Vagina (tissue), 2 donors: ENCODE data around the gene GNG7. TPM values are rescaled to one million over a fixed set of nuclear protein-coding genes. Genes with fewer than 3 reads are reported as not detected.
A peak's percentile ranks its signal among the peaks of the same experiment; 100 is the strongest.

Experiments used
- DNase-seq, 2 donors: peaks; one replicate each; pipeline ENCODE4 v3.0.0-alpha.2; 2017; ENCODE audit errors: extremely low spot score in 2 of 2
- H3K27ac ChIP-seq: fragments of 200-600 bp; sonication (generic); one replicate; pipeline ENCODE4 v1.5.1; 2019
- H3K27me3 ChIP-seq: fragments of 200-600 bp; sonication (generic); one replicate; pipeline ENCODE4 v1.5.1; 2019
- H3K36me3 ChIP-seq, 2 donors: fragments of 200-600 bp; sonication (generic); one replicate each; pipeline ENCODE4 v1.5.1; 2017 to 2019
- H3K4me1 ChIP-seq: fragments of 200-600 bp; sonication (generic); one replicate; pipeline ENCODE4 v1.5.1; 2019
- H3K4me3 ChIP-seq, 2 donors: fragments of 200-600 bp; sonication (generic); 1 replicate in 1 of 2; 2 replicates in 1 of 2; pipeline ENCODE4 v1.5.1; 2016 to 2019
- H3K9me3 ChIP-seq: fragments of 200-600 bp; sonication (generic); one replicate; pipeline ENCODE4 v1.5.1; 2019
- CTCF ChIP-seq, 3 experiments: fragments of 450-650 bp in 2 of 3; fragments of 200-600 bp in 1 of 3; sonication (generic) in 1 of 3; IDR thresholded peaks; one replicate each; pipeline ENCODE4 v1.5.1; 2017 to 2019; ENCODE audit warnings: antibody characterized with exemption in 3 of 3, mild to moderate bottlenecking in 2 of 3, moderate library complexity in 2 of 3
- POLR2A ChIP-seq, 2 donors: fragments of 450-650 bp; IDR thresholded peaks; one replicate each; pipeline ENCODE4 v1.6.1; 2017; ENCODE audit warnings: antibody characterized with exemption in 2 of 2, mild to moderate bottlenecking in 2 of 2, moderate library complexity in 2 of 2
- POLR2AphosphoS5 ChIP-seq, 2 donors: sonication (generic); formaldehyde crosslinking; IDR thresholded peaks; one replicate each; pipeline ENCODE4 v1.9.0; 2017; ENCODE audit warnings: antibody characterized with exemption in 2 of 2, mild to moderate bottlenecking in 2 of 2, low read depth in 1 of 2; ENCODE audit not compliant: insufficient read depth in 1 of 2
- intact Hi-C: fragments of 100-400 bp; cut with DNase I; formaldehyde crosslinking; loops from one replicate; pipeline ENCODE4 v1.15.1; 2023
- microRNA-seq: library from miRNA; unstranded; fragments of <30 nt; microRNA quantifications from one replicate; pipeline ENCODE4, GENCODE V29; 2017; ENCODE audit warnings: borderline number of aligned reads, borderline replicate concordance
- small RNA-seq: library from RNA; depleted of rRNA; stranded (forward); fragments of <200 nt; gene quantifications from one replicate; pipeline ENCODE3, GENCODE V24; 2016
- total RNA-seq: library from RNA; depleted of rRNA; stranded (reverse); fragments of >200 nt; gene quantifications from one replicate; pipeline ENCODE4 v1.2.3, GENCODE V29; 2016

The GNG7 gene
- total RNA-seq, 1 donor from 2014 or later = 2.0 TPM

GRCh38 chr19:2462635-2463421, 239.7 kb downstream of the GNG7 start:
- H3K4me3 ChIP-seq = peak overlapping the region; percentile 48 to 61
- intact Hi-C loops = no loop called here
- peak overlapping the region; percentile 24 for H3K27ac ChIP-seq
- no peak for DNase-seq
- no peaks in the 10 kb centered on the region for H3K27me3 ChIP-seq
- H3K36me3 ChIP-seq = no peaks in the 10 kb centered on the region
- peak in 1 of 3 experiments; percentile 33 for TF ChIP-seq CTCF (IDR thresholded peaks at IDR 0.05)
- TF ChIP-seq POLR2AphosphoS5 (IDR thresholded peaks at IDR 0.05; ENCODE audit: insufficient read depth in 1 of 2, low read depth in 1 of 2) = peak; percentile 66 to 73
- peak in 1 of 2 donors; percentile 67 for TF ChIP-seq POLR2A (IDR thresholded peaks at IDR 0.05)
- peaks cover 18% of the 10 kb centered on the region for H3K4me1 ChIP-seq
- H3K9me3 ChIP-seq = no peaks in the 10 kb centered on the region

GRCh38 chr19:2461751-2462634, 240.5 kb downstream of the GNG7 start:
- DNase-seq = no peak
- no peaks in the 10 kb centered on the region for H3K36me3 ChIP-seq
- H3K4me3 ChIP-seq = peak overlapping the region; percentile 48 to 61
- intact Hi-C loops = no loop called here
- peaks cover 22% of the 10 kb centered on the region for H3K4me1 ChIP-seq
- H3K9me3 ChIP-seq = no peaks in the 10 kb centered on the region
- peak overlapping the region; percentile 24 for H3K27ac ChIP-seq
- TF ChIP-seq POLR2A (IDR thresholded peaks at IDR 0.05) (no peak), CTCF (IDR thresholded peaks at IDR 0.05) (no peak), POLR2AphosphoS5 (IDR thresholded peaks at IDR 0.05; ENCODE audit: insufficient read depth in 1 of 2, low read depth in 1 of 2) (peak in 1 of 2 donors; percentile 32)
- H3K27me3 ChIP-seq = no peaks in the 10 kb centered on the region

Small RNAs within 50 kb of the gene (microRNA-seq; reads per million reads assigned to microRNA genes)
- not detected for gene MIR7850

Small RNAs within 50 kb of the gene (small RNA-seq; reads per million reads assigned to genes)
- gene MIR7850 (not detected), gene RN7SL121P (not detected), gene RNU6-993P (not detected)

Other genes starting within 250 kb of the GNG7 start
- gene LMNB2, start 245.7 kb downstream of the GNG7 start, total RNA-seq = 41.0 TPM
- 181 TPM for gene GADD45B, start 226.6 kb downstream of the GNG7 start, total RNA-seq
- 2.0 TPM for gene DIRAS1, start 18.7 kb upstream of the GNG7 start, total RNA-seq
- 27.7 TPM for gene SLC39A3, start 37.3 kb upstream of the GNG7 start, total RNA-seq
- 58.4 TPM for gene SGTA, start 80.6 kb upstream of the GNG7 start, total RNA-seq
- 28.5 TPM for gene THOP1, start 82.8 kb upstream of the GNG7 start, total RNA-seq
- 6.9 TPM for gene ZNF554, start 117.2 kb upstream of the GNG7 start, total RNA-seq
- 3.7 TPM for gene ZNF555, start 138.8 kb upstream of the GNG7 start, total RNA-seq
- gene ZNF556, start 164.6 kb upstream of the GNG7 start, total RNA-seq = not detected
- gene ZNF57, start 198.2 kb upstream of the GNG7 start, total RNA-seq = 7.4 TPM
- gene ZNF77, start 242.3 kb upstream of the GNG7 start, total RNA-seq = 6.4 TPM